Measurements from ENCODE around the gene ASCC1.
"Not testable (repeated sequence)": the region's sequence is repeated elsewhere in the genome, so short reads cannot be mapped to it uniquely, and the experiment has no call there.

The ASCC1 gene

DNA sequence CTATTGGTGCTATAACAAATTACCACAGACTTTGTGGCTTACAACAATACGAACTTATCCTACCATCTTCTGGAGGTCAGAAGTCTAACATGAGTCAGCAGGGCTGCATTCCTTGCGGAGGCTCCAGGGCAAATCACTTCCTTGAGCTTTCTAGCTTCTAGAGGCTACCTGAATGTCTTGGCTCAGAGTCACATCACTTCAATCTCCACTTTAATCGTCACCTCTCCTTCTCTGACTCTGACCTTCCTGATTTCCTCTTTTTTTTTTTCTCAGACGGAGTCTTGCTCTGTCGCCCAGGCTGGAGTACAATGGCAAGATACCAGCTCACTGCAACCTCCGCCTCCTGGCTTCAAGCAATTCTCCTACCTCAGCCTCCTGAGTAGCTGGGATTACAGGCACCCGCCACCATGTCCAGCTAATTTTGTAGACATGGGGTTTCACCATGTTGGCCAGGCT, 44.9 kb downstream of the ASCC1 start:
- DNase-seq (ENCODE audit: low read depth in 3 of 3): no peak

DNA sequence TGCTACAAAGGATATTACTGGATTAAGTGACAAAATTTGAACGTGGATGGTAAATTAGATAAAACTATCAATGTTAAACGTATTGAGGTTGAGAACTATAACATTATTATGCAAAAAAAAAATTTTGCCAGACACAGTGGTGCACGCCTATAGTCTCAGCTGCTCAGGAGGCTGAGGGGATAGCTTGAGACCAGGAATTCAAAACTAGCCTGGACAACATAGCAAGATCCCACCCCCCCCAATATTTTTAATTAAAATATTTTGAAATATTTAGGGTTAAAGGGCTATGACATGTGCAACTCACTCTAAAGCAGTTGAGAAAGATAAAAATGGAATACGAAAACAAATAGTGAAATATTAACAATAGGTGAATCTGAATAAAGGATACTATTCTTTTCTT, 45.3 kb downstream of the ASCC1 start:
- no peak for DNase-seq (ENCODE audit: low read depth in 3 of 3)

DNA sequence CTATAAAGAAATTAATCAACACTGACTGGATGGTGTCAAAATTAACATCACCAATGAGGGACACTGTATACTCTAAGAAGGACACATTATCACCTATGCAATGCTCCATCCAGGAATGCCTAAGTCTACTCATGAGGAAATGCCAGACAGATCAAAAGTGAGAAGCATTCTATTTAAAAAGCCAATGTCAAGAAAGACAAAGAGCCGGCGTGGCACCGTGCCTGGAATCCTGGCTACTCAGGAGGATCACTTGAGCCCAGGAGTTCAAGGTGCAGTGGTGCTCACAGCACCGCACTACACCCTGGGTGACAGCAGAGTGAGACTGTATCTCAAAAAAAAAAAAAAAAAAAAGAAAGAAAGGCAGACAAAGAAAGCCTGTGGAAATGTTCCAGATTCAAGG, 45.8 kb downstream of the ASCC1 start:
- DNase-seq (ENCODE audit: low read depth in 3 of 3): no peak

DNA sequence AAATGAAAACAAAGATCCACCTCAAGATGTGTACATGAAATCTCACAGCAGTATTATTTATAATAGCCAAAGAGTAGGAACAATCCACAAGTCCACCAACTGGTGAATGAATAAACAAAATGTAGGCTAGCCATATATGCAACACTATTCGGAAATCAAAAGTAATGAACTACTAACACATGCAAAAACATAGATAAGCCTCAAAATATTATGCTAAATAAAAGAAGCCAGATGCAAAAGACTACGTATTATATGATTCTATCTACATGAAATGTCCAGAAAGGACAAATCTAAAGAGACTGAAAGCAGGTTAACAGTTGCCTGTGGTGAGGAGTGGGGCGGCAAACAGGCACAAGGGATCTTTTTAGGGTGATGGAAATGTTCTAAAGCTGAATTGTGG, 49.0 kb downstream of the ASCC1 start:
- no peak for DNase-seq (ENCODE audit: low read depth in 3 of 3)

DNA sequence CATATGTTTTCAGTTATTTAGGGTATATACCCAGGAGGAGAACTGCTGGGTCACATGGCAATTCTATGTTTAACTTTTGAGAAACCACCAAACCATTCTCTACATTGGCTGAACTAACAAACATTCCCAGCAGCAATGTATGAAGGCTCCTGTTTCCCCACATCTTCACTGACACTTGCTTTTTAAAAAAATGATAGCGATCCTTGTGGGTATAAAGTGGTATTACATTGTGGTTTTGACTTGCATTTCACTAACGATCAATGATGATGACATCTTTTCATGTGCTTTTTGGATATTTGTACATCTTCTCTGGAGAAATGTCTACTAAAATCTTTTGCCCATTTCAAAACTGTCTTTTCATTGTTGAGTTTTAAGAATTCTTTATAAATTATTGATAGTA, 51.5 kb downstream of the ASCC1 start:
- DNase-seq (ENCODE audit: low read depth in 3 of 3): no peak

DNA sequence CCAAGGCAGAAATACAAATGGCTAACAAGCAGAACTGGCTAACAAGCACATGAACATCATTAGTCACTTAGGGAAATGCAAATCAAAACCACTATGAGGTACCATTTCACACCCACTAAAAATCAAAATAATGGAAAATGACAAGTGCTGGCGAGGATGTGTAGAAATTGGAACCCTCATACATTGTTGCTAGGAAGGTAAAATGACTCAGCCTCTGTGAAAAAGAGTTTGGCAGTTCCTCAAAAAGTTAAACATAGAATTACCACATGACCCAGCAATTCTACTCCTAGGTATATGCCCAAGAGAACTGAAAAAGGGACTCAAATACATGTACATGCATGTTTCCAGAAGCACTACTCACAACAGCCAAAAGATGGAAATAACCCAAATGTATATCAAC, 53.1 kb downstream of the ASCC1 start:
- peak in 1 of 3 donors; percentile 8 for DNase-seq (ENCODE audit: low read depth in 3 of 3)

DNA sequence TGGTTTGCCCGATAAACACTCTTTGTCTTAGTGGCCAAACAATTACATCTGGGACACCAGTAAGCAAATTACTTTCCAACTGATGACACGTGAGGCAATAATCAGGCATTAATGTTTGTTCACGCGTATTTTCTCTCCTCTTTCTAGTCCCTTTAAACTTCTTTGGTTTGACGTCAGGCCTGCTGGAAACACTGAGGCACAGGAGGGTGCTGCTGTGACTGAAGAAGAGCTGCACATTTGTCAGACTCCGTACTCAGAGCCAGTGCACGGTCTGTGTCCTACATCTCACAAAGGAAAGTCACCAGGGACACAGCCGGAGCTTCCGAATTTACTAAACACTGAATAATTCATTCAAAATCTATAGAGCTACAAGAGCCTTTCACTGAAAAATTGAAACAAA, 57.9 kb downstream of the ASCC1 start:
- no peak for DNase-seq (ENCODE audit: low read depth in 3 of 3)

DNA sequence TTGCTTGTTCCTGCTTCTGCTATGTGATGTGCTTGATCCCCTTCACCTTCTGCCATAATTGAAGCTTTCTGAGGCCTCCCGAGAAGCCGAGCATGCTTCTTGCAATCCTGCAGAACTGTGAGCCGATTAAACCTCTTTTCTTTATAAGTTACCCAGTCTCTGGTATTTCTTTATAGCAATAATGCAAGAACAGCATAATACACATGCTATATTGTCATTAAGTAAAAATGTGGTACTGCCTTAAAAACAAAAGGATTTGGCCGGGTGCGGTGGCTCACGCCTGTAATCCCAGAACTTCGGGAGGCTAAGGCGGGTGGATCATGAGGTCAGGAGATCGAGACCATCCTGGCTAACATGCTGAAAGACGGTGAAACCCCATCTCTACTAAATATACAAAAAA, 59.9 kb downstream of the ASCC1 start:
- no peak for DNase-seq (ENCODE audit: low read depth in 3 of 3)

DNA sequence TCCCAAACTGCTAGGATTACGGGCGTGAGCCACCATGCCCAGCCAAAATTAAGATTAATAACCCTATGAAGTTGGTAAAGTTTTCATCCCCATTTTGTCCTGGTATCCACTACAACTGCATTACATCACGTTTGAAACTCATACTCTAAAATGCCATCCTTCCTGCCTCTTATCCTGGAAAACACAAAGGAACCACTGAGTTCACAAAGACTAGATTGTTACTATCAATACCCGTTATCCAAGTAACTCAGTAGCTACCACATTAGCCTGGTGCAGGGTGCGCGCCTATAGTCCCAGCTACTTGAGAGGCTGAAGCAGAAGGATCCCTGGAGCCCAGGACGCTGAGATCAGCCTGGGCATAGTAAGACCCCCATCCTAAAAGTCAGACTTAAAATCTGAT, 63.8 kb downstream of the ASCC1 start:
- no peak for DNase-seq (ENCODE audit: low read depth in 3 of 3)

DNA sequence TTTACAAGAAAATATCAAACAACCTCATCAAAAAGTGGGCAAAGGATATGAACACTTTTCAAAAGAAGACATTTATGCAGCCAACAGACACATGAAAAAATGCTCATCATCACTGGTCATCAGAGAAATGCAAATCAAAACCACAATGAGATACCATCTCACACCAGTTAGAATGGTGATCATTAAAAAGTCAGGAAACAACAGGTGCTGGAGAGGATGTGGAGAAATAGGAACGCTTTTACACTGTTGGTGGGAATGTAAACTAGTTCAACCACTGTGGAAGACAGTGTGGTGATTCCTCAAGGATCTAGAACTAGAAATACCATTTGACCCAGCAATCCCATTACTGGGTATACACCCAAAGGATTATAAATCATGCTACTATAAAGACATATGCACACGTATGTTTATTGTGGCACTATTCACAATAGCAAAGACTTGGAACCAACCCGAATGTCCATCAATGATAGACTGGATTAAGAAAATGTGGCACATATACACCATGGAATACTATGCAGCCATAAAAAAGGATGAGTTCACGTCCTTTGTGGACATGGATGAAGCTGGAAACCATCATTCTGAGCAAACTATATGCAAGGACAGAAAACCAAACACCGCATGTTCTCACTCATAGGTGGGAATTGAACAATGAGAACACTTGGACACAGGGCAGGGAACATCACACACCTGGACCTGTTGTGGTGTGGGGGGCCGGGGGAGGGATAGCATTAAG, 65.2 kb downstream of the ASCC1 start:
- DNase-seq (ENCODE audit: low read depth in 3 of 3): not testable (repeated sequence)

DNA sequence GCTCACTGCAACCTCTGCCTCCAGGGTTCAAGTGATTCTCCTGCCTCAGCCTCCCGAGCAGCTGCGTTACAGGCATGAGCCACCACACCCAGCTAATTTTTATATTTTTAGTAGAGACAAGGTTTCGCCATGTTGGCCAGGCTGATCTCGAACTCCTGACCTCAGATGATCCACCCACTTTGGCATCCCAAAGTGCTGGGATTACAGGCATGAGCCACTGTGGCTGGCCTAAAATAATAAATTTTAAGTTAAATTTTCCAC, 68.8 kb downstream of the ASCC1 start:
- not testable (repeated sequence) for DNase-seq (ENCODE audit: low read depth in 3 of 3)

DNA sequence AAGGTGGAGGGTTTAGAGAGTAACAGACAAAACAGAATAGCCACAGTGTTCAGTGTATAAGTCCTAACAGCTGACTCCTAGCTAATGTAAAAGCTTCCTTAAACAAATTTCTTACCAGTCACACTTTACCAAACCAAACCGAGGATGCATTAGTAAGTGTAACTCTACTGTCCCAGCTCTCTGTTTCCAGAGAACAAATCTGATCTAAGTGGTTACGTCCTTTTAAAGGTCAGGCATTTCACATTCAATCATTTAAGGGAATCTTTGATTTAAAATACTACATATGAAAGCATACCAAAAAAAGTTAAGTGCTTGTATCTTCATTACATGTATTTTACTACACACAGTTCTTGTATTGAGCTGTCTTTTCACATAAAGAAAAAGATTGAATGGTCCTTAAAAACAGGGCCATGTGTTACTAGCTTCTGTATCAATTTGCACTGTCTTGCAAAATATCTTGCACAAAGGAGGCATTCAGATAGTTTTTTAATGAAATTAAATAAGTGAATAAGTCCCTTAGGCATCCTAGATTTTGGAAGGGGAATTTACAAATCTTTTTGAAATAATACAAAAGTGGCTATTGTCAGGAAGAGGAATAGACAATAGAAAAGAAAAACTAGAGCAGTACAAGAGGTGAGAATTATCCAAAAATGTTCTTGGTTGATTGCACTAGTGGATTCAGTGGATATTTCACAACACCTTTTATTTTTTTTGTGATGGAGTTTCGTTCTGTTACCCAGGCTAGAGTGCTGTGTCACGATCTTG, 69.3 kb downstream of the ASCC1 start:
- DNase-seq (ENCODE audit: low read depth in 3 of 3): no peak

DNA sequence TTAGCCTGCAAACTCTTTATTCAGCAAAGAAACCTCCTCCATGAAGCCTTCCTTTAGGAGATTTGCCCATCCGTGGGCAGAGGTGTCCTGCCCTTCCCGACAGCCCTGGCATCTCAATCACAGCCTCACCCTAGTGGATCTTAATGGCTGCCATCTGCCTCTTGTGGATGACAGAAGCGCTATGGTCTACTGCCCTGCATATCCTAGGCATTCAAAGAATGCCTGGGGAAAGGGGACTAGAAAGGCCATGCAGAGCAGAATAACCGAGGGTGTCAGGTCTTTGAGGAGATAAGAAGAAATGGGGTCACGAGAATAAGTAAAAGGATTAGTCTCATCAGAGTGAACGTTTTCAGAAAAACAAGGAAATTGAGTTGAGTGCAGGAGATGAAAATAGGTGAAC, 70.0 kb downstream of the ASCC1 start:
- no peak for DNase-seq (ENCODE audit: low read depth in 3 of 3)

DNA sequence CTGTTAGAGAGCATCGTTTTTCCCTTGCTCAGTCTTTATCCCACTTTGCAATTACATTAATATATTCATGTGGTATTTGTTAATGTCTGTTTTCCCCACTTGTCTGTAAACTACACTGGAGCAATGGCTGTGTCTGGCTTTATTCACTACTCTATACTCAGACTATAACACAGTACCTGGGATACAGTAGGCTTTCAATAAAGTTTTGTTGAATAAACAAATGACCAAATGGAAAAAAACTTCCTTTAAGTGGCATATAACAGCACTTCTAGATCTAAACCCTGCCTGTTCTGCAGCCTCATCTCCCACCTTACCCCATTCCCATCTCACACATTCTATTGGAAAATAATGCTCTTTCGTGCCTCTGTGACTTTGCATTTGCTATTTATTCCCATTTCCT, 70.4 kb downstream of the ASCC1 start:
- DNase-seq (ENCODE audit: low read depth in 3 of 3): no peak

DNA sequence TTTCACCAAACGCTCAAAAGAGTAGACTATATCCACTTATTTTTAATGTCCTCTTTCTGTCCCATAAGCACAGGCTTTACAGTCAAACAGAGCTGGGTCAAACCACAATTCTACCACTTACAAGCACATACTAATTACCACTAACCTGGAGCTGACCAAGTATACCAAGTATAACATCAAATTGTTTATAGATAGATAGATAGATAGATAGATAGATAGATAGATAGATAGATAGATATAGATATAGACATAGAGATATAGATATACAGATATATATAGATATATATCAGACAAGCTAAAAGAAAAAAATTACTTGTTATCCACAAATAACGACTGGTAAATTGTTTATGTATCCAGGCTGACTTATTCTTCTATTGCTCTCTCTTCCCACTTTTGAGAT, 75.2 kb downstream of the ASCC1 start:
- DNase-seq (ENCODE audit: low read depth in 3 of 3): no peak

DNA sequence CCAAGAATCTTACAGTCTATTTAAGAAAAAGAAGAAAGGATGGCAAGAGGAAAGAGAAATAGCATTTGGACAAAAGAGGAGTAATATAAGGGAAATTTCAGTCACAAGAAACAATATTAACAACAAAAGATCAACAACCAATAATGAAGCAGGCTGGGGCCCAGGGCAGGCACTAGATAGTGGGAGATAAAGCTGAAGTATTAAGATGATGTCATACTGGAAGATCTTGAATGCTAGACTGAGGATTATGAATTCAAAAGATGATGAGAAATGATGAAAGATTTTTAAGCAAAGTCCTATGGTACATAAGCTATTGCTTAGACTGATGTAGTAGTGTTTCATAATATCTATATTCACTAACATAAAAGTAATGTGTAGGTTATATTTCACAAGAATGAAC, 75.9 kb downstream of the ASCC1 start:
- DNase-seq (ENCODE audit: low read depth in 3 of 3): no peak

DNA sequence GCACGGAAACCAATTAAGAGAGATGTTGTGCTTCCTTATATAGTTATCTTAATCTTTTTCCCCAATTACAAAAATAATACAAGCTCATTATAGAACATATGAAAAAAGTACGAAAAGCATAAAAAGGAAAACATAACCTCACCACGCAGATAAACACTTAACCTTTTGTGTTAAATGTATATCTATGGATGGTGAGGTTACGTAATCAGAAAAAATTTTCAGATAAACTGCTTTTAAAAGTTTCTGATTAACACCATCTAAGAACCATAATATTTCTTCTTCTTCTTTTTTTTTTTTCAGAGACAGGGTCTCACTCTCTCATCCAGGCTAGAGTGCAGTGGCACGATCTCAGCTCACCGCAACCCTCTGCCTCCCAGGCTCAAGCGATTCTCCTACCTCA, 78.5 kb downstream of the ASCC1 start:
- no peak for DNase-seq (ENCODE audit: low read depth in 3 of 3)

DNA sequence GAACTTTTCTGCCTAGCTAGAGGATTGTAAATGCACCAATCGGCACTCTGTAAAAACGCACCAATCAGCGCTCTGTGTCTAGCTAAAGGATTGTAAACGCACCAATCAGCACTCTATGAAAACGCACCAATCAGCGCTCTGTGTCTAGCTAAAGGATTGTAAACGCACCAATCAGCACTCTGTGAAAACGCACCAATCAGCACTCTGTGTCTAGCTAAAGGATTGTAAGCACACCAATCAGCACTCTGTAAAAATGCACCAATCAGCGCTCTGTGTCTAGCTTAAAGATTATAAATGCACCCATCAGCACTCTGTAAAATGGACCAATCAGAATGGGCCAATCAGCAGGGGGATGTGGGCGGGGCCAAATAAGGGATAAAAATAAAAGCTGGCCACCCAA, 79.9 kb downstream of the ASCC1 start:
- DNase-seq (ENCODE audit: low read depth in 3 of 3): not testable (repeated sequence)

DNA sequence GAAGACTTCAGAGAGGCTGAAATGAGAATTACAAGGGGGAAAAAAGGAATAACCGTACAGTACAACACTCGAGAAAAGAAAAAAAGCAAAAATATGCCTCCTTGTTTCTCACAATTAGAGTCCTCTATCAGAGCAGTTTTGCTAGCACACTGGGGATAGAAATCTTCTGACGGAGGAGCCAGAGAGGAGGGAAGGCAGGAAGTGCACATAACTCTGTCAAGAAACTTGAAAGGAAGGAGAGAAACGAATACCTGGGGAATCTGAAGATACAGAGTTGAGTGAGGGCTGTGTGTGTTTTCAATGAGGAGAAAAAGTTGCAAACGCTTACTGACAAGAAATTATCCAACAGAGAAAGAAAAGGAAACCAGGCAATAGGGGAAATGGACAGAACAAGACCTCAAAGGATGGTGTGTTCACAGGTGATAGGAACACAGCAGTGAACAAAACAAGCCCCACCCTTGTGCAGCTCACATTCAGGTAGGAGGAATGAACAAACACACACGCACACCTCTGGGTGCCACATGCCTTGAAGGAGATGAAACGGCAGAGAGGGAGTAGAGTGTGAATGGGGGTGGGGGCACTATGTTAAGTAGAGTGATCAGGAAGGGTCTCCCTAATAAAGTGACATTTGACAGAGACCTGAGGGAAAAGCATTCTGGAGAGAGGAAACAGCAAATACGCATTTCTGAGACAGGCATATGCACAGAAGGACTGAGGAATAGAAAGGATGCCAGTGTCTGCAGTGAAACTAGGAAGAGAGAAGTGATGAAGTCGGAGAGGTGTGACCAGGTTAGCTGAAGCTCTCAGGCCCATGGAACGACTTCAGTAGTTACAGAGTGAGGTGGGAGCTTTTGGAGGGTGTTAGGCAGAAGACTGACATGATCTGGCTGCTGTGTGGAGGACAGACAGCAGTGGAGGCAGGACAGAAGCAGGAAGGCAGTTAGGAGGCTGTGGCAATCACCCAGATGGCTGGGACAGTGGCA, 81.0 kb downstream of the ASCC1 start:
- no peak for DNase-seq (ENCODE audit: low read depth in 3 of 3)

DNA sequence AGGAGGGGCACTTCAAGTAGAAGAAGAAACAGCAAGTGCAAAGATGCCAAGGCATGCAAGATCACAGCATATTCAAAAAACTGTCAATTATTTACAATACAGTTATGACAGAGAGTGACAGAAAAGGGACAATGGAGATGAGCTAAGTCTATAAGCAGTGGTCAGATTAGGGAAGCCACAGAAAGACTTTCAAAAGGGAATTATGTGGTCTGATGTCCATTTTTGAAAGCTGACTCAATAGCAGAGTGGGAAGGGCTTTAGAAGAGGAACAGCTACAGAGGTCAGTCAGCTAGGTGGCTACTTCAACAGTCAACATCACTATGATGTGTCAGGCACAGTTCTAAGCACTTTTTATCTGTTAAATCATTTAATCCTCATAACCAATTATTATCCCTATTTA, 82.6 kb downstream of the ASCC1 start:
- DNase-seq (ENCODE audit: low read depth in 3 of 3): no peak

DNA sequence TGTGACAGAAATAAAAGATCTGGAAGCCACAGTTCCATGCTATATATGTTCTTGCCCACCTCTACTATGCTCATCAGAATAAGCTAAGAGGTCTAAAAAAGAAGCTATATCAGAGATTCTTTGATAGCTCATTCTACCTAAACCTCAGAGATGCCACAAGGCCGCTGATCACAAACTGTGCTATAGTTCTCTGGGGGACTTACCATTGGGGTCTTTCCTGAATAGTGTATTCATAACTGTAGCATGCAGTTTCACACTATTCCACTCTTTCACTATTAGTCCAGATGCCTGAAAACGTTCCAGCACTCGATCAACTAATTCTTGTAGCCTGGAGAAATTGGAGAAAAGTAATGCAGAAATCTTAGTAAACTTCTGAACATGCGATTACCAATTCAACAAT, 83.2 kb downstream of the ASCC1 start:
- DNase-seq (ENCODE audit: low read depth in 3 of 3): no peak

DNA sequence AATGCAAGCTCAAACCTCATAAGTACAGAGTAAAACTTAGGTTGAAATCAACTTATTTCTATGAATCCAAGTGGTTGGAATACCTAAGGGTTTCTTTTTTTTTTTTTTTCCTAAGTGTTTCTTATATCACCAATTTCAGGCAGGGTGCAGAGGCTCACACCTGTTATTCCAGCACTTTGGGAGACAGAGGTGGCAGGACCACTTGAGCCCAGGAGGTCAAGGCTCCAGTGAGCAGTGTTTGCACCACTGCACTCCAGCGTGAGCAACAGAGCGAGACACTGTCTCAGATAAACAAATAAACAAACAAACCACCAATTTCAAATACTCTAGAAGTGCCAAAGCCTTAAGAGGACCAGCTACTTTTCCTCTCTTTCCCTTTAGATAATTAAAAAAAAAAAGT, 88.5 kb downstream of the ASCC1 start:
- DNase-seq (ENCODE audit: low read depth in 3 of 3): no peak

DNA sequence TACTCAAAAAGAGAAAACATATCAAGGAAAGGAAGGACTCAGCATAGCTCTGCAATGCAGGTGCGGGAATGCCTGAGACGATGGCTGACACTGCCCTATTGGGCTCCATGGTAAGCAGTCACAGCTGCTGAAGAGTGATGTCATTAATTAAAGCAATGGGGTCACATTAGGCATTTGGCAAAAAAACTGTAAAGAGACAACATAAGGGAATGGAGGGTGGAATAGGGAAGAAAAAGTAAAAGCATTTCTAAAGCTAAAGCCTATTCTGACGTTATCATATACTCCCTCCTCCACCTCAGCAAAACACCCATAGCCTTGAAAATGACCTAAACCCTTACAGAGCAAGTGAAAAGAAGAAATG, 89.2 kb downstream of the ASCC1 start:
- DNase-seq (ENCODE audit: low read depth in 3 of 3): no peak

All from stimulated activated CD4-positive, alpha-beta T cell treated with anti-CD3 and anti-CD28 coated beads, TNF-alpha, amount 100 ng/mL, for 48 hours (primary cell).